H1 (cell line): ENCODE data around the gene MPDZ. TPM values are rescaled to one million over a fixed set of nuclear protein-coding genes. Genes with fewer than 3 reads are reported as not detected.

Source experiments
- CTCF ChIA-PET: fragments of 300-600 bp; sonication (Branson Sonifier 250); formaldehyde crosslinking; loops from one replicate; lab custom pipeline; 2021; ENCODE audit not compliant: partially characterized antibody; lab: Charles Lee
- POLR2A ChIA-PET: fragments of 300-600 bp; sonication (Branson Sonifier 250); formaldehyde crosslinking; loops from one replicate; lab custom pipeline; 2021; ENCODE audit warnings: inconsistent platforms; ENCODE audit not compliant: partially characterized antibody; lab: Charles Lee
- DNase-seq, 2 experiments: peaks; one replicate each; pipeline versions ENCODE4 v3.0.0 to v3.0.0-alpha.2; 2010 to 2022; ENCODE audit warnings: low spot score in 2 of 2, low read depth in 1 of 2, mixed read lengths in 1 of 2
- FAIRE-seq: peaks from 2 replicates; lab custom pipeline; 2011; peaks lifted over from hg19 to GRCh38; lab: Jason Lieb, UNC
- H2AFZ ChIP-seq: 2 replicates; pipeline ENCODE4 v1.8.1; 2012; ENCODE audit warnings: low read length, inconsistent platforms
- H2AK5ac ChIP-seq: 2 replicates; pipeline ENCODE4 v1.6.1; 2013; ENCODE audit warnings: low read depth, low read length
- H2BK120ac ChIP-seq: replicated peaks from 2 replicates; pipeline ENCODE3; 2013; ENCODE audit warnings: low read depth, low read length, inconsistent platforms
- H2BK12ac ChIP-seq: 2 replicates; pipeline ENCODE4 v1.6.1; 2013; ENCODE audit warnings: low read depth, low read length
- H2BK15ac ChIP-seq: 2 replicates; pipeline ENCODE4 v1.6.1; 2013; ENCODE audit warnings: low read length
- H2BK20ac ChIP-seq: 2 replicates; pipeline ENCODE4 v1.6.1; 2013; ENCODE audit warnings: low read length
- H2BK5ac ChIP-seq: 2 replicates; pipeline ENCODE4 v1.6.1; 2013; ENCODE audit warnings: low read depth, low read length
- H3K14ac ChIP-seq: 2 replicates; pipeline ENCODE4 v1.6.1; 2013; ENCODE audit warnings: inconsistent platforms; ENCODE audit not compliant: insufficient read length
- H3K18ac ChIP-seq: 2 replicates; pipeline ENCODE4 v1.6.1; 2013; ENCODE audit warnings: low read length; ENCODE audit errors: extremely low read depth
- H3K23ac ChIP-seq: 2 replicates; pipeline ENCODE4 v1.6.1; 2013; ENCODE audit warnings: inconsistent platforms; ENCODE audit not compliant: insufficient read length
- H3K23me2 ChIP-seq: 2 replicates; pipeline ENCODE4 v1.6.1; 2013; ENCODE audit warnings: low read depth, low read length
- H3K27ac ChIP-seq: 2 replicates; pipeline ENCODE4 v1.6.1; 2011; ENCODE audit warnings: low read depth, low read length, inconsistent platforms
- H3K27me3 ChIP-seq, 4 experiments: replicated peaks in 1 of 4; 1 replicate in 1 of 4; 2 replicates in 3 of 4; pipeline versions ENCODE4 v1.6.1 to v1.8.1; 2011 to 2013; ENCODE audit warnings: low read length in 3 of 4, mild to moderate bottlenecking in 3 of 4, inconsistent platforms in 2 of 4, mixed read lengths in 2 of 4, moderate library complexity in 1 of 4; ENCODE audit not compliant: control insufficient read depth in 3 of 4, insufficient read depth in 3 of 4; ENCODE audit errors: extremely low read depth in 1 of 4
- H3K36me3 ChIP-seq, 4 experiments: 2 replicates each; pipeline versions ENCODE4 v1.6.1 to v1.8.1; 2011 to 2013; ENCODE audit warnings: mild to moderate bottlenecking in 4 of 4, low read length in 3 of 4, moderate library complexity in 2 of 4, control low read depth in 1 of 4, inconsistent platforms in 1 of 4; ENCODE audit not compliant: insufficient read depth in 4 of 4, control insufficient read depth in 2 of 4
- H3K4ac ChIP-seq: replicated peaks from 2 replicates; pipeline ENCODE3; 2013; ENCODE audit warnings: low read length, low read depth, mixed read lengths, inconsistent platforms; ENCODE audit not compliant: insufficient read length
- H3K4me1 ChIP-seq, 4 experiments: replicated peaks in 1 of 4; 1 replicate in 1 of 4; 2 replicates in 3 of 4; pipeline versions ENCODE4 v1.6.1 to v1.8.1; 2011 to 2013; ENCODE audit warnings: low read length in 3 of 4, inconsistent platforms in 2 of 4, mixed read lengths in 1 of 4; ENCODE audit not compliant: insufficient read depth in 4 of 4, control insufficient read depth in 3 of 4
- H3K4me2 ChIP-seq, 2 experiments: 2 replicates each; pipeline versions ENCODE4 v1.6.1 to v1.8.1; 2011 to 2013; ENCODE audit warnings: low read depth in 2 of 2, low read length in 2 of 2, control low read depth in 1 of 2, inconsistent platforms in 1 of 2, mild to moderate bottlenecking in 1 of 2; ENCODE audit not compliant: insufficient read depth in 1 of 2
- H3K4me3 ChIP-seq, 4 experiments: fragments of 200-600, 300-600 bp in 1 of 4; sonication (generic), shearing (Covaris generic), sonication (Bioruptor Twin) in 1 of 4; 2 replicates each; pipeline versions ENCODE4 v1.5.1 to v1.8.1; 2011 to 2016; ENCODE audit warnings: low read length in 4 of 4, low read depth in 3 of 4, control low read depth in 2 of 4, inconsistent platforms in 2 of 4, mild to moderate bottlenecking in 2 of 4, mixed read lengths in 1 of 4, moderate library complexity in 1 of 4; ENCODE audit not compliant: insufficient read depth in 2 of 4; ENCODE audit errors: extremely low read depth in 1 of 4
- H3K56ac ChIP-seq: replicated peaks from 2 replicates; pipeline ENCODE3; 2013; ENCODE audit warnings: low read depth, mild to moderate bottlenecking, mixed read lengths, low read length, inconsistent platforms; ENCODE audit not compliant: insufficient read length
- H3K79me1 ChIP-seq: 2 replicates; pipeline ENCODE4 v1.6.1; 2013; ENCODE audit warnings: low read depth, low read length, control low read depth
- H3K79me2 ChIP-seq, 2 experiments: 2 replicates each; pipeline versions ENCODE4 v1.6.1 to v1.8.1; 2012 to 2013; ENCODE audit warnings: low read length in 2 of 2, mild to moderate bottlenecking in 2 of 2, inconsistent platforms in 1 of 2; ENCODE audit not compliant: insufficient read depth in 2 of 2, control insufficient read depth in 1 of 2
- H3K9ac ChIP-seq, 4 experiments: replicated peaks in 1 of 4; 1 replicate in 1 of 4; 2 replicates in 3 of 4; pipeline versions ENCODE4 v1.6.1 to v1.8.1; 2011 to 2013; ENCODE audit warnings: low read depth in 3 of 4, low read length in 3 of 4, control low read depth in 2 of 4, mild to moderate bottlenecking in 2 of 4, moderate library complexity in 2 of 4, inconsistent platforms in 1 of 4; ENCODE audit errors: extremely low read depth in 1 of 4
- H3K9me3 ChIP-seq, 2 experiments: 2 replicates each; pipeline versions ENCODE4 v1.6.1 to v1.8.1; 2012 to 2013; ENCODE audit warnings: mild to moderate bottlenecking in 2 of 2, moderate library complexity in 2 of 2, control low read depth in 1 of 2, inconsistent platforms in 1 of 2, low read depth in 1 of 2, low read length in 1 of 2, mixed read lengths in 1 of 2; ENCODE audit not compliant: insufficient read depth in 2 of 2
- H4K20me1 ChIP-seq, 2 experiments: replicated peaks in 1 of 2; 2 replicates each; pipeline versions ENCODE3 to v1.8.1; 2011 to 2013; ENCODE audit warnings: inconsistent platforms in 2 of 2, low read length in 2 of 2, mild to moderate bottlenecking in 1 of 2; ENCODE audit not compliant: insufficient read depth in 2 of 2, control insufficient read depth in 1 of 2
- H4K5ac ChIP-seq: 2 replicates; pipeline ENCODE4 v1.6.1; 2013; ENCODE audit warnings: low read length, low read depth, mixed read lengths, inconsistent platforms; ENCODE audit not compliant: insufficient read length
- H4K8ac ChIP-seq: 2 replicates; pipeline ENCODE4 v1.8.0; 2013; ENCODE audit warnings: mild to moderate bottlenecking, moderate library complexity, low read length, inconsistent platforms; ENCODE audit not compliant: insufficient read depth; ENCODE audit errors: extremely low read depth
- H4K91ac ChIP-seq: replicated peaks from 2 replicates; pipeline ENCODE3; 2013; ENCODE audit warnings: low read length, mixed read lengths, inconsistent platforms; ENCODE audit not compliant: insufficient read length
- CHD2 ChIP-seq: IDR thresholded peaks from 2 replicates; pipeline ENCODE4 v1.6.1; 2012; ENCODE audit warnings: low read length, improper control_type of control experiment
- EGR1 ChIP-seq: IDR thresholded peaks from 2 replicates; pipeline ENCODE4 v1.6.1; 2011; ENCODE audit warnings: low read depth, low read length, borderline replicate concordance
- RAD21 ChIP-seq, 2 experiments: IDR thresholded peaks in 1 of 2; conservative IDR thresholded peaks in 1 of 2; 2 replicates each; pipeline ENCODE4 v1.6.1; 2011; ENCODE audit warnings: low read depth in 2 of 2, low read length in 2 of 2, improper control_type of control experiment in 1 of 2, inconsistent platforms in 1 of 2, mild to moderate bottlenecking in 1 of 2, moderate library complexity in 1 of 2
- SIN3A ChIP-seq, 2 experiments: IDR thresholded peaks in 1 of 2; conservative IDR thresholded peaks in 1 of 2; 2 replicates each; pipeline ENCODE4 v1.6.1; 2011 to 2012; ENCODE audit warnings: low read length in 2 of 2, improper control_type of control experiment in 1 of 2, low read depth in 1 of 2, mild to moderate bottlenecking in 1 of 2
- ZNF274 ChIP-seq: IDR thresholded peaks from 2 replicates; pipeline ENCODE4 v1.7.0; 2012; ENCODE audit warnings: low read length, borderline replicate concordance; ENCODE audit errors: extremely low read depth
- WGBS, 2 experiments: shearing (Covaris generic) in 1 of 2; methylation state at CpG; one replicate each; pipeline versions ENCODE4 v1.1.6 to v1.1.7; 2013 to 2015; ENCODE audit warnings: low lambda C conversion rate in 2 of 2, mixed read lengths in 2 of 2, inconsistent platforms in 1 of 2, low coverage in 1 of 2, missing lambda C conversion rate in 1 of 2; ENCODE audit not compliant: insufficient replicate concordance in 2 of 2, insufficient coverage in 1 of 2, insufficient read length in 1 of 2; ENCODE audit errors: extremely low coverage in 1 of 2, missing lambda C conversion rate in 1 of 2; 5-methylcytosine and 5-hydroxymethylcytosine counted together
- polyA plus RNA-seq, 7 experiments: library from polyadenylated mRNA; depleted of rRNA in 3 of 7; stranded (reverse) in 5 of 7; unstranded in 2 of 7; fragments of >200 nt in 5 of 7; fragments of 200-250 nt in 2 of 7; gene quantifications; 1 replicate in 5 of 7; 2 replicates in 1 of 7; 4 replicates in 1 of 7; pipeline versions ENCODE4 v1.2.1 to v1.2.3, GENCODE V29; 2011 to 2013; ENCODE audit warnings: missing spikeins in 2 of 7, mixed read lengths in 2 of 7
- total RNA-seq: library from RNA; stranded (reverse); fragmentation: NEBNext Ultra II Directional; extraction: Animal tissue kit (Norgen Biotek cat#: 25700); gene quantifications from 2 replicates; pipeline ENCODE4 v1.2.1, GENCODE V29; 2021

The MPDZ gene
- total and polyA plus RNA-seq, 2 of the 8 experiments (the other 6 are each of a cell fraction or from before 2014, with no cell fraction given), result 14.6 to 39.4 TPM

GRCh38 chr9:13109781-13110180 is 169.7 kb downstream of the MPDZ start:
- Histone ChIP-seq H3K9me3 (no peaks in the 10 kb centered on the region), H3K9ac (no peak overlapping the region), H3K27ac (no peak overlapping the region), H3K4me1 (no peaks in the 10 kb centered on the region), H2BK20ac (no peak overlapping the region), H2BK15ac (no peak overlapping the region), H3K18ac (no peak overlapping the region), H3K56ac (no peak overlapping the region), H3K4ac (no peak overlapping the region), H3K27me3 (peaks cover 0 to 1% (median 0%) of the 10 kb centered on the region in 4 experiments; a peak in 1 of 7 replicates), H3K4me2 (no peak overlapping the region), H2BK120ac (no peak overlapping the region), H3K36me3 (peaks cover 0 to 52% (median 15%) of the 10 kb centered on the region in 4 experiments; a peak in 6 of 8 replicates), H3K79me1 (no peaks in the 10 kb centered on the region), H3K4me3 (no peak overlapping the region), H4K5ac (no peak overlapping the region), H4K8ac (no peak overlapping the region), H2AK5ac (no peak overlapping the region), H3K14ac (no peak overlapping the region), H4K91ac (no peak overlapping the region), H2BK5ac (no peak overlapping the region)
- no peak for DNase-seq
- FAIRE-seq, result no peak
- TF ChIP-seq SIN3A (conservative IDR thresholded peaks at IDR 0.05 in 1 of 2, IDR thresholded peaks at IDR 0.05 in 1 of 2; ENCODE audit: low read depth in 1 of 2, low read length in 2 of 2), result no peak
- TF ChIP-seq ZNF274, result no peak
- TF ChIP-seq RAD21 (IDR thresholded peaks at IDR 0.05 in 1 of 2, conservative IDR thresholded peaks at IDR 0.05 in 1 of 2; ENCODE audit: low read depth in 2 of 2, low read length in 2 of 2), result no peak
- no peak for TF ChIP-seq EGR1
- no peak for TF ChIP-seq CHD2
- TF ChIP-seq, all 59 proteins: peak for 0
- H3K23me2 ChIP-seq, result no peaks in the 10 kb centered on the region
- no peak overlapping the region for H2AFZ ChIP-seq
- no peaks in the 10 kb centered on the region for H3K79me2 ChIP-seq
- ChIA-PET CTCF (interaction anchor here (2.6 kb wide), 1 partner anchor 21 kb away, joined by 8 read pairs; no protein-coding TSS in a partner anchor), POLR2A (no interaction called here)
- H3K23ac ChIP-seq, result no peak overlapping the region
- no peak overlapping the region for H2BK12ac ChIP-seq
- 92% methylated on average over 5 of the region's 5 CpGs; no CpG with 5 or more reads in 1 of the 2 experiments for WGBS, 2 experiments
- H4K20me1 ChIP-seq, result no peaks in the 10 kb centered on the region
